ENCODE data around the gene LIPC.

LIPC gene

DNA sequence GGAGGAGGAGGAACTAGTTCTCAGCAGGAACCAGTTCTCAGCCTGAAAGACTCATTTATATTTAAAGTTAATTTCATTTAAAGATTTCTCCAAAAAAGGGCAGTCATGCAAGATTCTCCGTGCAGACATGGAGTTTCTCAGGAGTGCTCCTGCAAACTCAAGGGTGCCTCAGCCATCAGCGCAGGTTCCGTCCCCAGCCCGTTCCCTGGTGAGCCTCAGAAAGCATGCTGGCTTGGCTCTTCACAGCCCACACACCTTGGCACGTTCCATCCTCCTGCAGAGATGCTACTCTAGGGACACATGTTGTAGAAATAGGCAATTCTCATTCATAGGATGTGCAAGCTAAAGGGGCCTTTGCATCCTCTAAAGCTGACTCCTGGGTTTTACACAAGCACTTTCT, 123.0 kb downstream of the LIPC start:
- DNase-seq (ENCODE audit: low read depth), result no peak

- DNase-seq (ENCODE audit: low read depth), result no peak
Measured at GRCh38 chr15:58555162-58556027, 123.6 kb downstream of the LIPC start.

GRCh38 chr15:58556028-58556361, 124.2 kb downstream of the LIPC start:
- DNase-seq (ENCODE audit: low read depth), result no peak

- no peak for DNase-seq (ENCODE audit: low read depth)
Measured at GRCh38 chr15:58556541-58556940, 124.8 kb downstream of the LIPC start.

DNA sequence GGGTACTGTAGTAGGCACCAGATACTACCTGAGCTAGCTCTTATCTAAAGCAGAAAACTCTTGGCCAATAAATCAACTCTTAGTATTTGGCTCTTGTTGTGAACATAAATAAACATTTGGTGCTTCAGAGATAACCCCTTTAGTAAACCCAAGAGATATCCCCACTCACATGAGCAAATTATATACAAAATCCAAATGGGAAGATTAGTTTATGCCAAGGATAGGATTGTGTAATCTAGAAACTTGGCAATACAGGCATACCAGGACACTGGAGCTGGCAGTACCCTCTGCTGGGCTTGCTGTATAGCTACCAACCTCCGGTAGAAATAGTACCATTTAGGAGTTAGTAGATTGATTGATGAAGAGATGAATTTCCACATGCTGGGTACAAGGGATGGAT, 127.0 kb downstream of the LIPC start:
- DNase-seq (ENCODE audit: low read depth), result no peak

DNA sequence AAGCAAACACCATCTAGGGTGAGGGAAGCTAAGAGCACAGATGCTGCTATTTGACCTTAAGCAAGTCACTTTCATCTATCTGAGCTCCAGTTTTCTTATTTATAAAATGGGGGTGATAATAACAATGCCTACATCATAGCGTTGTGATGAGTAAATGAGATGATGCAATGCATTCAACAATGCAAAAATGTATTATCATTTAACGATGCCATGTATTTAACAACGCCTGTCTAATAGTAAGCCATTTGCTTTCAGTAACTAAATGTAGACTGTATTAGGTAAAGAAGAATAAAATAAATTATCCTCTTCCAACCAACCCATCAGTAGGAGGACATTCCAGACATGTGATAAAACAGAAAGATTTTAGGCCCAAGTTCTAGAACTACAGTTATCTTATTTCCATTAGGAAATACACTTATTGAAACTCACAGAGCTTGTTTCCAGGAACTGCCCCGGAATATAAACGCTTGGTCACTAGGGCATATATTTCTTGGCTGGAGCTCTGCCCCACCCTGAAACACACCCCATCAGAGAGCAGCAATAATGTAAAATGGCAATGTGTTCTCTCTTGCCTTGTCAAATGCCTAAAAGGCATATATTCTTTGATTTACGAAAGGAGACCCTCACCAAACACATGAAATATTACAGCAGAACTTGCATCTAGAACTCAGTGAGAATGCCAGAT, 128.3 kb downstream of the LIPC start:
- no peak for DNase-seq (ENCODE audit: low read depth)

- DNase-seq (ENCODE audit: low read depth), result no peak
Measured at GRCh38 chr15:58561321-58561720, 129.5 kb downstream of the LIPC start.

DNA sequence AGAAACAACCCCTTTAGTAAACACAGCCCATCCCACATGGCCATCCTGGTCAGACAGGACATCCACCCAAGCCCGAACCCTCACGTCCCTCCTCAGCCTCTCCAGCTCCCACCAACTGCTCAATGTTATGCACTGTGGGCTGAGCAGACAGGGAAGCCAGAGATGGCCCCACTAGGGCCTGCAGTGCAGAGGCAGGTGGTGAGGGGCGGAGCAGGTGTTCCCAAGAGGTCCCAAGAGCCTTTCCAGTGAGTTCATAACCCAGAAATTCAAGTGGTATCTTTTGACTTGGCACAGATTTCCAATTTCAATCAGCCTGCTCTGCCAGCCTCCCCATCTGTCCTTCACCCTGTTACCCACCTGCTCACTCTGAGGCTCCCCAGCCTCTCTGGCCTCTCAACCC, 130.3 kb downstream of the LIPC start:
- DNase-seq (ENCODE audit: low read depth), result no peak

DNA sequence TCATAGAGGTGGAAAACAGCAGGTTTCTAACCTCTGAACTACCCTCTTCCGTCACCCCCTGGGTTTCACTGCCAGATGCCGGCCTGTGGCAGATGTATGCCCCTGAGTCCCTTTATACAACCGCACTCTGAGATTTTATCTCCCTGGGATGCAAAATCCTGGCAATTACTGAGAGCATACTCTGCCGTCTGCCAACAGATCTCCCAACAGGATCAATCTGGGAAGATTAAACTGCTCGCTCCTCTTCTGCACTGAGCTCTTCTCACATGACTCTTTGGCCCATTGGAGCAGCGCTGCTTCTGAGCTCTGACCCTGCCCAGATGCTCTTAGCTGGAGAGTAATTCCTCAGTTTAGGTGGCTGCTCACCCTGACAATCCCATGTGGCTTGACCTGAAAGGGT, 133.2 kb downstream of the LIPC start:
- no peak for DNase-seq (ENCODE audit: low read depth)

- no peak for DNase-seq (ENCODE audit: low read depth)
Measured at GRCh38 chr15:58565619-58566018, 133.8 kb downstream of the LIPC start.

- no peak for DNase-seq (ENCODE audit: low read depth)
Measured at GRCh38 chr15:58566029-58566428, 134.2 kb downstream of the LIPC start.

DNA sequence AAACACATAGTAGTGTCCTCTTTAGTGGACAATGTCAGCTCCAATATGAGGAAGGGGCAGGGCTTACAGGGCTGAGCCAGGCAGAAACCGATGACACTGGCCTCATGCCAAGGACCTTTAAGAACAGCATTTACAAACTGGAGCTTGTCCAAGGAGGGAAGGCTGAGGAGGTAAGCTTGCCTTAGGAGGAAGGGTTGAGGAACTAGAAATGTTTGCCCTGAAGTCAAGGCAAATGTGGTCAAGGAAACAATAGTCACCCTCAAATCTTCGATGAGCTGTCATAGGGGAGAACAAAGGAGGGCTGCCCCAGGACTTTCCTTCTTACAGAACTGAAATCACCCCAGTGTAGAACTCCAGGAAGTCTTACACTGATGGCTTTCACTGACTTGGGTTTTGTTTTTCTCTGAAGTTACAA, 136.4 kb downstream of the LIPC start:
- no peak for DNase-seq (ENCODE audit: low read depth)

DNA sequence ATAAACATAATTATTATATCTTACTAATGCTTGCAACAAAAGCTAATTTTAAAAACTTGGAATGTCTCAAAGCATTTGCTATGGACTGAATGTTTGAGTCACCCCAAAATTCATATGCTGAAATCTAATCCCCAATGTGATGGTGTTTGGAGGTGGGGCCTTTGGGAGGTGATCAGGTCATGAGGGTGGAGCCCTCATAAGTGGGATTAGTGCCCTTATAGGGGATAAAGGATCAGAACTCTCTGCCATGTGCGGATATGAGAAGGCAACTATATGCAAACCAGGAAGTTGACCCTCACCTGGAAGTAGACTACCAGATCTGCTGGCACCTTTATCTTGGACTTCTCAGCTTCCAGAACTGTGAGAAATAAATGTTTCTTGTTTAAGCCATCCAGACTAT, 137.7 kb downstream of the LIPC start:
- DNase-seq (ENCODE audit: low read depth), result no peak

GRCh38 chr15:58571491-58571890, 139.7 kb downstream of the LIPC start:
- no peak for DNase-seq (ENCODE audit: low read depth)

DNA sequence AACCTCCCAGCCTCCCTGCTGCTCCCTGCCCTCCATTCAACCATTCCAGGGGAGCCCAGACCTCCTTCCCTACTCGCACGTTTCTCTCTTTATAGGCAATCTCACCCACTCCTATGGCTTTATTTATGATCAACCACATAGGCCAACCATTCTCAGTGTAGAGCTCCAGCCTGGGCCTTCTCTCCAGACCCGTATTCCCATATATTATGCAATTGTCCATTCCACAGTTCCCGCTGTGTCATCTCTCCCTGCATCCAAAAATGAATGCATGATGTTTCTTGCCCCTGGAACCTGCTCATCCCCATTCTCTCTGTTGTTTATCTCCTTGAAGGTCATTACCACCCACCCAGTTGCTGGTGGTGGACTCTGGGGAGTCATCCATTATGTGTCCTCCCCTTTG, 140.7 kb downstream of the LIPC start:
- DNase-seq (ENCODE audit: low read depth), result no peak

GRCh38 chr15:58573270-58573669, 141.5 kb downstream of the LIPC start:
- DNase-seq (ENCODE audit: low read depth), result no peak

GRCh38 chr15:58574631-58575030, 142.8 kb downstream of the LIPC start:
- DNase-seq (ENCODE audit: low read depth), result no peak

GRCh38 chr15:58575045-58575786, 143.4 kb downstream of the LIPC start:
- no peak for DNase-seq (ENCODE audit: low read depth)

- no peak for DNase-seq (ENCODE audit: low read depth)
Measured at GRCh38 chr15:58576657-58577056, 144.9 kb downstream of the LIPC start.

GRCh38 chr15:58582160-58582559, 150.4 kb downstream of the LIPC start:
- no peak for DNase-seq (ENCODE audit: low read depth)

DNA sequence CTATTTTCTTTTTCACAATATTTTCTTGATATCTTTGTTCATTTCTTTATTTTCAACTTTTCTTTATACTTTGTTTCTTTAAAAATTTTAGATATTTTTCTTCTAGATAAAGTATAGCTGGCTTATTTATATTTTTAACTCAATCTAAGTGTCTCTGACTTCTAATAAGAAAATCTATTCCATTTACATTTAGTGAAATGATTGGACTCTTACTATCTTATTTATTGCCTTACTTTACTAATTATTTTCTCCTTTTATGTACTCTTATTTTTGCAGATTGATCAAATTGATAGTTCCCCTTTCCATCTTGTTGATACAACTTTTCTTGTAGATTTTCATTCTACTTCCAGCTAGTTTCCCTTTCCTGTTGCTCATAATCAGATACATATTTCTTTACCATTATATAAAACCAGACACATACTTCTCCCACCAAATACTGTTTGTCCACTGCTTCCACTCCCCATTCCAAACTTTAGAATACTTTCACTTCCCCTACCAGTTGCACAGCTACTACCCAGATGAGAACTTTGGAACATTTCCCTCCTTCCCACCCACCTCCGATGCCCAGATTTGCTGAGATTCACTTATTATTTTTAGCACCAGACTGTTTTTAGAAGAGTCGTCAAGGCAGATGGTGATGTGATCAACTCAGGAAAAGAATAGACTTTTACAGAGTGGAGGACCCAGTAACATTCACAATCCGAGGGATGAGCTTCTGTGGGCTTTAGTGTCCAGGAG, 151.5 kb downstream of the LIPC start:
- DNase-seq (ENCODE audit: low read depth), result no peak

GRCh38 chr15:58584789-58585461, 153.1 kb downstream of the LIPC start:
- DNase-seq (ENCODE audit: low read depth), result no peak

All from stimulated activated CD8-positive, alpha-beta memory T cell treated with anti-CD3 and anti-CD28 coated beads, Interleukin-15, amount 100 ng/mL, for 1 hour (primary cell).